HepG2 (cell line): ENCODE measurements around the gene NOTCH4. TPM values are rescaled to one million over a fixed set of nuclear protein-coding genes. Genes with fewer than 3 reads are reported as not detected.

ENCODE experiments used
- CBX1 ChIP-seq: IDR thresholded peaks from one replicate; pipeline ENCODE4 v1.6.1; 2016; ENCODE audit warnings: antibody characterized with exemption, low read depth
- CBX2 ChIP-seq, 2 experiments: fragments of 200-600 bp in 1 of 2; sonication (generic); formaldehyde crosslinking in 1 of 2; IDR thresholded peaks; 2 replicates each; pipeline versions ENCODE4 v1.7.0 to v1.8.1; 2018 to 2022; ENCODE audit warnings: low read depth in 2 of 2, low read length in 1 of 2, mild to moderate bottlenecking in 1 of 2, missing genetic modification reagents in 1 of 2
- E2F2 ChIP-seq: sonication (generic); formaldehyde crosslinking; IDR thresholded peaks from 2 replicates; pipeline ENCODE4 v1.4.0; 2020; ENCODE audit warnings: missing genetic modification reagents, borderline replicate concordance
- FOXM1 ChIP-seq: sonication (generic); formaldehyde crosslinking; IDR thresholded peaks from 2 replicates; pipeline ENCODE4 v1.5.0; 2020; ENCODE audit warnings: missing genetic modification reagents
- JDP2 ChIP-seq: sonication (generic); formaldehyde crosslinking; IDR thresholded peaks from 2 replicates; pipeline ENCODE4 v1.8.1; 2022; ENCODE audit warnings: missing genetic modification reagents, borderline replicate concordance
- MEIS1 ChIP-seq: sonication (generic); formaldehyde crosslinking; IDR thresholded peaks from 2 replicates; pipeline ENCODE4 v1.9.0; 2021; ENCODE audit warnings: mild to moderate bottlenecking, missing genetic modification reagents, moderate library complexity, borderline replicate concordance
- NFATC3 ChIP-seq: sonication (generic); formaldehyde crosslinking; IDR thresholded peaks from 2 replicates; pipeline ENCODE4 v1.5.1; 2020; ENCODE audit warnings: mild to moderate bottlenecking, missing genetic modification reagents
- TFDP1 ChIP-seq: IDR thresholded peaks from 2 replicates; pipeline ENCODE4 v1.6.1; 2016; ENCODE audit warnings: missing compliant biosample characterization, missing genetic modification reagents, borderline replicate concordance
- ZBTB1 ChIP-seq: sonication (generic); formaldehyde crosslinking; IDR thresholded peaks from 2 replicates; pipeline ENCODE4 v1.4.0; 2020; ENCODE audit warnings: missing genetic modification reagents, borderline replicate concordance
- ZNF441 ChIP-seq: sonication (generic); formaldehyde crosslinking; IDR thresholded peaks from 2 replicates; pipeline ENCODE4 v1.7.0; 2021; ENCODE audit warnings: missing genetic modification reagents, borderline replicate concordance
- ZNF644 ChIP-seq: IDR thresholded peaks from 2 replicates; pipeline ENCODE4 v1.6.1; 2016; ENCODE audit warnings: low read depth
- ZNF703 ChIP-seq: sonication (generic); formaldehyde crosslinking; IDR thresholded peaks from 2 replicates; pipeline ENCODE4 v1.5.1; 2020; ENCODE audit warnings: missing genetic modification reagents, mild to moderate bottlenecking, moderate library complexity, borderline replicate concordance
- polyA plus RNA-seq, 8 experiments: library from polyadenylated mRNA; depleted of rRNA in 3 of 8; stranded (reverse) in 7 of 8; unstranded in 1 of 8; fragments of >200 nt; fragmentation: Illumina TruSeq in 4 of 8; extraction: Trizol in 4 of 8; gene quantifications; 2 replicates each; pipeline versions ENCODE4 v1.2.1 to v1.2.3, GENCODE V29; 2011 to 2016; ENCODE audit warnings: low read depth in 4 of 8, missing spikeins in 1 of 8, mixed read lengths in 1 of 8; ENCODE audit not compliant: insufficient read depth in 1 of 8
- total RNA-seq, 5 experiments: library from RNA; depleted of rRNA; stranded (reverse); fragments of >200 nt; fragmentation: Illumina TruSeq; extraction: Trizol; gene quantifications; 2 replicates each; pipeline ENCODE4 v1.2.3, GENCODE V29; 2016; ENCODE audit warnings: low read depth in 1 of 5
- TF ChIP-seq, protein P1 (sequence below): sonication (generic); formaldehyde crosslinking; IDR thresholded peaks from 2 replicates; pipeline ENCODE4 v1.8.0; 2022; ENCODE audit warnings: mild to moderate bottlenecking, missing genetic modification reagents
- TF ChIP-seq, protein P2 (sequence below): sonication (generic); formaldehyde crosslinking; IDR thresholded peaks from 2 replicates; pipeline ENCODE4 v1.4.0; 2020; ENCODE audit warnings: missing genetic modification reagents, mild to moderate bottlenecking, borderline replicate concordance
- TF ChIP-seq, protein P3 (sequence below): sonication (generic); formaldehyde crosslinking; IDR thresholded peaks from 2 replicates; pipeline ENCODE4 v1.8.1; 2023; ENCODE audit warnings: missing genetic modification reagents, mild to moderate bottlenecking, borderline replicate concordance
- TF ChIP-seq, protein P4 (sequence below): sonication (generic); formaldehyde crosslinking; IDR thresholded peaks from 2 replicates; pipeline ENCODE4 v1.8.1; 2023; ENCODE audit warnings: mild to moderate bottlenecking, missing genetic modification reagents

Gene NOTCH4
- total and polyA plus RNA-seq, 2 of the 13 experiments (the other 11 are each of a cell fraction or from before 2014, with no cell fraction given), result 0.51 to 0.83 TPM

- TF ChIP-seq, protein P1, sequence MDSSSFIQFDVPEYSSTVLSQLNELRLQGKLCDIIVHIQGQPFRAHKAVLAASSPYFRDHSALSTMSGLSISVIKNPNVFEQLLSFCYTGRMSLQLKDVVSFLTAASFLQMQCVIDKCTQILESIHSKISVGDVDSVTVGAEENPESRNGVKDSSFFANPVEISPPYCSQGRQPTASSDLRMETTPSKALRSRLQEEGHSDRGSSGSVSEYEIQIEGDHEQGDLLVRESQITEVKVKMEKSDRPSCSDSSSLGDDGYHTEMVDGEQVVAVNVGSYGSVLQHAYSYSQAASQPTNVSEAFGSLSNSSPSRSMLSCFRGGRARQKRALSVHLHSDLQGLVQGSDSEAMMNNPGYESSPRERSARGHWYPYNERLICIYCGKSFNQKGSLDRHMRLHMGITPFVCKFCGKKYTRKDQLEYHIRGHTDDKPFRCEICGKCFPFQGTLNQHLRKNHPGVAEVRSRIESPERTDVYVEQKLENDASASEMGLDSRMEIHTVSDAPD, result 0 out of 2 replicates have a peak, but pooled peaks have one; percentile 50
- TF ChIP-seq, protein P2, sequence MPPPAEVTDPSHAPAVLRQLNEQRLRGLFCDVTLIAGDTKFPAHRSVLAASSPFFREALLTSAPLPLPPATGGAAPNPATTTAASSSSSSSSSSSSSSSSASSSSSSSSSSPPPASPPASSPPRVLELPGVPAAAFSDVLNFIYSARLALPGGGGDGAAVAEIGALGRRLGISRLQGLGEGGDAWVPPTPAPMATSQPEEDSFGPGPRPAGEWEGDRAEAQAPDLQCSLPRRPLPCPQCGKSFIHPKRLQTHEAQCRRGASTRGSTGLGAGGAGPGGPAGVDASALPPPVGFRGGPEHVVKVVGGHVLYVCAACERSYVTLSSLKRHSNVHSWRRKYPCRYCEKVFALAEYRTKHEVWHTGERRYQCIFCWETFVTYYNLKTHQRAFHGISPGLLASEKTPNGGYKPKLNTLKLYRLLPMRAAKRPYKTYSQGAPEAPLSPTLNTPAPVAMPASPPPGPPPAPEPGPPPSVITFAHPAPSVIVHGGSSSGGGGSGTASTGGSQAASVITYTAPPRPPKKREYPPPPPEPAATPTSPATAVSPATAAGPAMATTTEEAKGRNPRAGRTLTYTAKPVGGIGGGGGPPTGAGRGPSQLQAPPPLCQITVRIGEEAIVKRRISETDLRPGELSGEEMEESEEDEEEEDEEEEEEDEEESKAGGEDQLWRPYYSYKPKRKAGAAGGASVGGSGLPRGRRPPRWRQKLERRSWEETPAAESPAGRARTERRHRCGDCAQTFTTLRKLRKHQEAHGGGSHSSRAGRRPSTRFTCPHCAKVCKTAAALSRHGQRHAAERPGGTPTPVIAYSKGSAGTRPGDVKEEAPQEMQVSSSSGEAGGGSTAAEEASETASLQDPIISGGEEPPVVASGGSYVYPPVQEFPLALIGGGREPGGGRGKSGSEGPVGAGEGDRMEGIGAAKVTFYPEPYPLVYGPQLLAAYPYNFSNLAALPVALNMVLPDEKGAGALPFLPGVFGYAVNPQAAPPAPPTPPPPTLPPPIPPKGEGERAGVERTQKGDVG, result no peak; the same call in 1 of the 2 replicates
- TF ChIP-seq CBX1 (no peak), FOXM1 (CRISPR knock-in tag) (0 out of 2 replicates have a peak, but pooled peaks have one; percentile 21), NFATC3 (CRISPR knock-in tag) (peak; percentile 74), JDP2 (CRISPR knock-in tag) (no peak), MEIS1 (CRISPR knock-in tag) (peak; percentile 80; the same call in 1 of the 2 replicates), CBX2 (IDR thresholded peaks at IDR 0.05; ENCODE audit: low read depth, low read length) (no peak), CBX2 (CRISPR knock-in tag; IDR thresholded peaks at IDR 0.05; ENCODE audit: low read depth) (no peak), ZNF441 (CRISPR knock-in tag) (peak; percentile 90), ZNF703 (peak; percentile 47; the same call in 1 of the 2 replicates), E2F2 (CRISPR knock-in tag) (peak; percentile 70; the same call in 1 of the 2 replicates), ZNF644 (CRISPR knock-in tag) (no peak), ZBTB1 (no peak), TFDP1 (CRISPR knock-in tag) (no peak)
- TF ChIP-seq, protein P3, sequence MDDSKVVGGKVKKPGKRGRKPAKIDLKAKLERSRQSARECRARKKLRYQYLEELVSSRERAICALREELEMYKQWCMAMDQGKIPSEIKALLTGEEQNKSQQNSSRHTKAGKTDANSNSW (CRISPR knock-in tag), result no peak; the same call in 1 of the 2 replicates
- TF ChIP-seq, protein P4, sequence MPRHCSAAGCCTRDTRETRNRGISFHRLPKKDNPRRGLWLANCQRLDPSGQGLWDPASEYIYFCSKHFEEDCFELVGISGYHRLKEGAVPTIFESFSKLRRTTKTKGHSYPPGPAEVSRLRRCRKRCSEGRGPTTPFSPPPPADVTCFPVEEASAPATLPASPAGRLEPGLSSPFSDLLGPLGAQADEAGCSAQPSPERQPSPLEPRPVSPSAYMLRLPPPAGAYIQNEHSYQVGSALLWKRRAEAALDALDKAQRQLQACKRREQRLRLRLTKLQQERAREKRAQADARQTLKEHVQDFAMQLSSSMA (CRISPR knock-in tag), result no peak; the same call in 1 of the 2 replicates
Measured at GRCh38 chr6:32153564-32154513, 70.0 kb downstream of the NOTCH4 start, which contains the start of gene PPT2 (continued).
